GM18907 (cell line): ENCODE measurements around the gene ROPN1L.
"Not testable (repeated sequence)": the region's sequence is repeated elsewhere in the genome, so short reads cannot be mapped to it uniquely, and the experiment has no call there.

Source experiments
- ATAC-seq: cut with Tn5 transposase; IDR thresholded peaks from one replicate; pipeline ENCODE4 v1.9.1; 2021; ENCODE audit warnings: mild to moderate bottlenecking, moderate library complexity; ENCODE audit not compliant: unreplicated experiment

The ROPN1L gene

GRCh38 chr5:10441083-10441991, at the start of gene ROPN1L:
ROPN1L (plus strand) TSS chr5:10441879; CDS start chr5:10442168, 289 bp downstream.
- ATAC-seq = peak; percentile 99

- ATAC-seq = not testable (repeated sequence)
Observed at GRCh38 chr5:10392567-10393328, 48.9 kb upstream of the ROPN1L start.

- no peak for ATAC-seq
Observed at GRCh38 chr5:10393491-10393890, 48.2 kb upstream of the ROPN1L start.

- no peak for ATAC-seq
Observed at GRCh38 chr5:10396552-10396951, 45.1 kb upstream of the ROPN1L start.

GRCh38 chr5:10399839-10400238, 41.8 kb upstream of the ROPN1L start:
- ATAC-seq = no peak

- ATAC-seq = no peak
Observed at GRCh38 chr5:10400411-10400810, 41.3 kb upstream of the ROPN1L start.

- peak; percentile 31 for ATAC-seq
Observed at GRCh38 chr5:10400831-10401230, 40.8 kb upstream of the ROPN1L start.

GRCh38 chr5:10401498-10401897, 40.2 kb upstream of the ROPN1L start:
- peak; percentile 94 for ATAC-seq

GRCh38 chr5:10403829-10404228, 37.9 kb upstream of the ROPN1L start:
- no peak for ATAC-seq

GRCh38 chr5:10406651-10407050, 35.0 kb upstream of the ROPN1L start:
- ATAC-seq = no peak

GRCh38 chr5:10409504-10409903, 32.2 kb upstream of the ROPN1L start:
- ATAC-seq = no peak

- no peak for ATAC-seq
Observed at GRCh38 chr5:10410662-10411061, 31.0 kb upstream of the ROPN1L start.

GRCh38 chr5:10411336-10411735, 30.3 kb upstream of the ROPN1L start:
- no peak for ATAC-seq

- ATAC-seq = no peak
Observed at GRCh38 chr5:10416868-10417267, 24.8 kb upstream of the ROPN1L start.

- ATAC-seq = peak; percentile 72
Observed at GRCh38 chr5:10418654-10419345, 22.9 kb upstream of the ROPN1L start.

- no peak for ATAC-seq
Observed at GRCh38 chr5:10420468-10420867, 21.2 kb upstream of the ROPN1L start.

- ATAC-seq = no peak
Observed at GRCh38 chr5:10420932-10421331, 20.7 kb upstream of the ROPN1L start.

GRCh38 chr5:10421896-10422691, 19.6 kb upstream of the ROPN1L start:
- ATAC-seq = no peak

- ATAC-seq = no peak
Observed at GRCh38 chr5:10423022-10423421, 18.7 kb upstream of the ROPN1L start.

- ATAC-seq = peak; percentile 65
Observed at GRCh38 chr5:10424124-10424731, 17.5 kb upstream of the ROPN1L start.
